NOMO-1 treated with DMSO at 0.1 percent for 48 hours (cell line): ENCODE measurements around the gene ECSIT.

ENCODE experiments used
- DNase-seq: peaks from one replicate; lab custom pipeline; 2025; ENCODE audit not compliant: unreplicated experiment; lab: John Stamatoyannopoulos, UW

ECSIT gene

DNA sequence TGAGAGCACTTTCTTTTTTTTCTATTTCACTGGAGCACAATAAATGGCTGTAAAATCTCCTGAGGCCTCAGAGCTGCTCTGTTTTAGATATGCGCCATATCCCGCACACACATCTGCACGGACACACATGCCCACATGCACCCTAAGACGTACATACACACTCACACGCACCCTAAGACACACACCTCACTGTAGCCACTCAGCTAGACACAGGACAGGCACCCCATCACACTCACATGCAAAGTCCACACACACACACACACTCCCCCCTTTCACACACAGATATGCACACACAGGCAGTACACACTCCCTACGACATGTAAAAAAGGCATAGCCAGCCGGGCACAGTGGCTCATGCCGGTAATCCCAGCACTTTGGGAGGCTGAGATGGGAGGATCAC, 21.3 kb upstream of the ECSIT start:
- DNase-seq, result no peak

DNA sequence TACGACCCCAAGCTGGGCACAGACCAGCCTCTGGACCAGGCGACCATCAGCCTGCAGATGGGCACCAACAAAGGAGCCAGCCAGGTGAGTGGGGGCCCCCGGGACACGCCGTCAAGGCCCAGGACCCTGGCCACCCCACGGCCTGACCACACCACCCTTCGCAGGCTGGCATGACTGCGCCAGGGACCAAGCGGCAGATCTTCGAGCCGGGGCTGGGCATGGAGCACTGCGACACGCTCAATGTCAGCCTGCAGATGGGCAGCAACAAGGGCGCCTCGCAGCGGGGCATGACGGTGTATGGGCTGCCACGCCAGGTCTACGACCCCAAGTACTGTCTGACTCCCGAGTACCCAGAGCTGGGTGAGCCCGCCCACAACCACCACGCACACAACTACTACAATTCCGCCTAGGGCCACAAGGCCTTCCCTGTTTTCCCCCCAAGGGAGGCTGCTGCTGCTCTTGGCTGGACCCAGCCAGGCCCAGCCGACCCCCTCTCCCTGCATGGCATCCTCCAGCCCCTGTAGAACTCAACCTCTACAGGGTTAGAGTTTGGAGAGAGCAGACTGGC, 20.5 kb upstream of the ECSIT start:
- DNase-seq, result no peak

DNA sequence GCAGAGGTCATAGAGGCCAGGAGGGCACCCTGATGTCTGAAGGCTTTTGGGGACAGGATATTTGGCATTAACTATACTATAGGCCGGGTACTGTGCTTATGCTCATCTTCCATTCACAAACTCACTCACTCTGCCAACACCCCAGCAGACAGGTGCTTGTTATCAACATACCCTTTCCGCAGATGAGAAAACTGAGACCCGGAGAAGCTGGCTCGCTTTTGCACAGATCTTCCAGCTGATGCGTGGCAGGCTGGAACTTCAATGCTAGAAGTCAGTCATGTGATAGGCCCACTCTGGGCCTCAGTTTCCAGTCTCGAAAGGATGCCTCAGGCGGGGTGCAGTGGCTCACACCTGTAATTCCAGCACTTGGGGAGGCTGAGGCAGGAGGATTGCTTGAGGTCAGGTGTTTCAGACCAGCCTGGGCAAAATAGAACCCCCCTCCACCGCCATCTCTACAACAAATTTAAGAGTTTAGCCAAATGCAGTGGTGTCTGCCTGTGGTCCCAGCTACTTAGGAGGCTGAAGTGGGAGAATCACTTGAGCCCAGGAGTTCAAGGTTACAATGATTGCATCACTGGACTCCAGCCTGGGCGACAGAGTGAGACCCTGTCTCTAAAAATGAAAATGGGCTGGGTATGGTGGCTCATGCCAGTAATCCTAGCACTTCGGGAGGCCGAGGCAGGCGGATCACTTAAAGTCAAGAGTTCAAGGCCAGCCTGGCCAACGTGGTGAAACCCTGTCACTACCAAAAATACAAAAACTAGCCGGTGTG, 19.2 kb upstream of the ECSIT start:
- no peak for DNase-seq

GRCh38 chr19:11541238-11541637, 12.3 kb upstream of the ECSIT start:
- DNase-seq, result no peak

DNA sequence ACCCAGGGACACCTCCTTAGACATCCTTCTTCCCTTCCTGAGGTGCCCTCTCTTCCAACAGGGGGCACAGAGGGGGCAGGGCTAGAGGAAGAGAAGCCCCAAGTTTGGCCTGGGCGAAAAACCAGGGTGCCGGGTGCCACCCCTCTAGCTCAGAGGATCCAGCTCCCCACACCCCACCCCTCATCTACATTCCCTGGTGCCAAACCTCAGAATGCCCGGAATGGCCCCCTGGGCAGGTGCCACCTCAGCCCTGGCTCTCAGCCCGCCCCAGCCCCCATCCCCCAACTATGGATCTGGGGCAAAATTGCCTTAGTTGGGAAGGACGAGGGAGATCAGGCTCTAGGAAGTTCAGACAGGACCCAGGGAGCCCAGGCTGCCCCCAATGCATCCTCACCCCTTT, 11.7 kb upstream of the ECSIT start:
- no peak for DNase-seq

- DNase-seq, result no peak
Measured at GRCh38 chr19:11539495-11540365, 10.8 kb upstream of the ECSIT start.

DNA sequence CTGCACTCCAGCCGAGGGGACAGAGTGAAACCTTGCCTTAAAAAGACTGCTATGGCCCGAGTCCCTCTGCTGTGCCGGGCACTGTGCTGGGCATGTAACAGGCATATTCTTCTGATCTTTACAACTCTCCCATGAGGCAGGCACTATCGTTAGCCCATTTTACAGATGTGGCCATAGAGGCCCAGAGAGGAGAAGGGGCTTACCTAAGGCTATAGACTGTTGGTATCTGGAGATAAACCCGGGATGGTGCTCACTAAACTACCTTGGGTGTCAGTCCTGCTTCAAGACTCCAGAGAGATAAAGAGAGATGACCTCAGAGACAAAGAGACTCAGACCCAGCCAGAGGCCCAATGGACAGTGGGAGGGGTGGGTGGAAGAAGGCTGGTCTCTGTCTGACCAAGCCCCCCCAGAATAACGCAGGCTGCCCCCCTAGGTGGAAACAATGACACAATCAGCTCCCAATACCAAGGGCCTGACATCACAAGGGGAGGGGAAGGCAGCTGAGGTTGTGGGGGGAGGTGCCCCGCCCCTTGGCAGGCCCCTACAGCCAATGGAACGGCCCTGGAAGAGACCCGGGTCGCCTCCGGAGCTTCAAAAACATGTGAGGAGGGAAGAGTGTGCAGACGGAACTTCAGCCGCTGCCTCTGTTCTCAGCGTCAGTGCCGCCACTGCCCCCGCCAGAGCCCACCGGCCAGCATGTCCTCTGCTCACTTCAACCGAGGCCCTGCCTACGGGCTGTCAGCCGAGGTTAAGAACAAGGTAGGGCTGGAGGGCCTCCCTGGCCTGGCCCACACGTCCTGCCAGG, 9.5 kb upstream of the ECSIT start, which contains the start of gene CNN1:
TSS of gene CNN1 (plus strand) at position 620 of the 805 bp plus-strand sequence. CDS start at position 697, 77 bp downstream.
- no peak for DNase-seq

DNA sequence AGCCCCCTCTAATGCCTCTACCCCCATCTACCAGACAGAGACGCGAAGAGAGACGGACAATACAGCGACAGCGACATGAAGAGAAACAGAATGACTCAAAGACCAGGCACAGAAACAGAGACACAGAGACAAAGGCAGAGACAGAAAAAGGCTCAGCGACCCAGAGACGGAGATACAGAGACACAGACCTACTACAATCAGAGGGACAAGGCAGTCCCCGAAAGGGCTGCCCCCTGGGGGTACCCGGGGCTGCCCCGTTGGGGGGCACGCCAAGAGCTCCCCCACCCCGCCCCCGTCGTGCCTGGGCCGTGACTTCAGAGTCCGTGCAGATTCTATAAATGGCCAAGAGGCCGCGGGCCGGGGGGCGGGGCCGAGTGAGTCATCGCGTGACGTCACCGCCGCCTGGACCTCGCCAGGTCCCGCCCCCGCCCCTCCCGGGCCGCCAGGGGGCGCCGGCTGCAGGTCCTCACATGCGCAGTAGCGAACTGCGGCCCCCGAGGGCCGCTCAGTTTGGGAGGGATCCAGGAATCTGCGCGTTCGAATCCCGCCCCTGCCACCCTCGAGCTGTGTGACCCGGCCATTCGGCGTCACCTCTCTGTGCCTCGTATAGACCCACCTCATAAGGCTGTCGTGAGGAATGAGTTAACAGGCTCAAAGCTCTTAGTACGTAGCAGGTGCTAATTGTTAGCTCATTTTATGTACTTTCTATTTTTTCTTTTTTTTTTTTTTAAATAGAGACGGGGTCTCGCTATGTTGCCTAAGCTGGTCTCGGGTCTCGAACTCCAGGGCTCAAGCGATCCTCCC, 7.1 kb upstream of the ECSIT start:
- peak; percentile 61 for DNase-seq

DNA sequence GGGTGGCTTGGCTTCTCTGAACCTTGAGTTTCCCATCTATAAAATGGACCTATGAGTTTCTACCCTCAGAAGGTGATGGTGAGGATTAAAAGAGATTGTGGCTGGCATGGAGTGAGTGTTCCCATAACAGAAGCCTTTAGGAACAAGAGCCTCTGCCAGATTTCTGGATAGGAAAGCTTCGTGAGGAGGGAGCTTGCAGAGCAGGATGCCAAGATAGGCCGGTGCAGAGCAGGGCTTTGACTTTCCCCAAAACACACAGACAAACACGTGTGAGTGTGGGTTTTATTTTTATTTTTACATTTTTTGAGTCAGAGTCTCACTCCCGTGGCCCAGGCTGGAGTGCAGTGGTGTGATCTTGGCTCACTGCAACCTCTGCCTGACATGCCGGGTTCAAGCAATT, 6.0 kb upstream of the ECSIT start:
- no peak for DNase-seq

- DNase-seq, result peak; percentile 29
Measured at GRCh38 chr19:11534538-11534937, 5.6 kb upstream of the ECSIT start.

DNA sequence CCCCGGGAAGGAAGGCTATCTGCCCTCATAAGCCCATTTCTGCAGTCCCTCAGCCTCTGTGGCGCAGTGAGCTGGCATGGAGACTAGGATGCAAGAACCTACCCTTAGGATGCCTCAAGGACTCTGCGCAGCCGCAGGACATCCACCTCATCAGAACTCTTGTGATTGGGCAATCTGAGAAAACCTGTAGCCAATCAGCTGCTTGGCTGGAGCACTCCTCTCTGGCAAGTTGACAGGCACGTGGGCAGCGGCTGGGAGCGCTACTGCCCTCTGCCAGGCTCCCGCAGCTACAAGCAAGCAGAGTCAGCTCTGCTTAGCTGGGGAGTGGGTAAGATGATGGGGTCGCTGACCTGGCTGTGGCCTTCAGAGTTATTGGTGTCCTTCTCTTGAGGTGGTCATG, 1.5 kb upstream of the ECSIT start:
- no peak for DNase-seq

GRCh38 chr19:11519138-11519537, 9.8 kb downstream of the ECSIT start:
- no peak for DNase-seq

DNA sequence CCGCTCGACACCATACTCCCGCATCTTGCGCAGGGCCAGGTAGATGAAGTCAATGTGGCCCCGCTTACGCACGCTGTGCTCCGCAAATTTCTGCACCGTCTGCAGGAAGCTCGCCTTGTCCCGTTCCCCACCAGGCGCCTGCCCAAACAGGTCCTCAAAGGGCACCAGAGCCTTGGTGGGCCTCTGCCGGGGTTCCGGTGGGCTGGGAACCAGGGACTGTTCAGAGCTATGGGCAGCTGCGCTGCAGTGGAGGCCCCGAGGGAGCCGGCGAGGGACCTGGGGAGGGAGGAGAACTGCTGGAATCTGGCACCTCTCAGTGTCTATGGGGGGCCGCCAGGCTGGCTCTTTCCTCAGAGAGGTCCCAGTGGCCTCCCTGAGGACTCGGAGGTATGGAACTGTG, 15.0 kb downstream of the ECSIT start:
- no peak for DNase-seq

GRCh38 chr19:11510444-11510843, 18.5 kb downstream of the ECSIT start:
- no peak for DNase-seq

DNA sequence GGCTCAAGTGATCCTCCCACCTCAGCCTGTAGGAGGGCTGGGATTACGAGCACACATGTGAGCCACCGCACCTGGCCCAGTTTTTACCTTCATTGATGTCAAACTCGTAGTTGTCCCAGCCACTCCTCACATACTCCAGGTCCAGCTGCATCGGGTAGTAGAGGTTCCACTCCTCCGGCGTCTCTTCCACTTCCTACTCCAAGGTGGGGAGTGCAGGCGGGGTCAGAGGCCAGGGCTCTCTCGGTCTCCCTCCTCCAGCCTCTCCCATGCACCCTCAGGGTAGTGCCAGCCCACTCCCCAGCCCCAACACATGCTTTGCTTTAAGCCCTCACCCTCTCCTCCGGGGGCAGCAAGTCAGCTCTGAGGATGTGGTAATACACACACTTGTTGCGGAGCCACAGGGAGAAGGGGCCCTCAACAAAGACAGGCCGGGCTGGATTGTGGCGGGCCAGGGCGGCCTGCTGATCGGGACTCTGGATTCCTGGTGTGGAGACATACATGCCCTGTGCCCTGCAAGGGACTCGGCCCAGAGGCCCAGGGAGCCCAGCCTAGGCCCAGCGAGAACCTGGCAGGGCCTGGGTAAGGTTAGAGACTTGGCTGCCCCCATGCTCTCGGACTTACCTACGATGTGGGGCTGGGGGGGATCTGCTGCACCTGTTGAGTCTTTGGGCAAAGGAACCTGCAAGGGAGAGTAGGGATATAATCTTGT, 21.4 kb downstream of the ECSIT start:
- DNase-seq, result no peak

DNA sequence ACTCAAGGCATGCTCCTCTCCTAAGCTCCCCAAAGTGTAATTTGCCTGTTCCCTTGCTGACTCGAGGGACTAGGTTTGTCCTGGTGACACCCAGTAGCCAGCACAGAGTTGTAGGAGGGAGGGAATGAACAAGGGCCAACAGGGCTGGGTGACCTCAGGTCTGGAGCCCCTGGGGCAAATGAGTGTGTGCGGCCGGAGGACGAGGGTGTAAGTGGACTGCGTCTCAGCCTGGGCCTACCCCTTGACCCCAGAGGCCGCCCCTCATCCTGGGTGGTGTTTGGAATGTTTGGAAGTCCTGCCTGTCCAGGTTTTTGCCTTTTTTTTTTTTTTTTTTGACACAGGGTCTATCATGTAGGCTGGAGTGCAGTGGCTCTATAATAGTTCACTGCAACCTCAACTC, 22.0 kb downstream of the ECSIT start:
- DNase-seq, result no peak

- no peak for DNase-seq
Measured at GRCh38 chr19:11506101-11506555, 22.8 kb downstream of the ECSIT start.

DNA sequence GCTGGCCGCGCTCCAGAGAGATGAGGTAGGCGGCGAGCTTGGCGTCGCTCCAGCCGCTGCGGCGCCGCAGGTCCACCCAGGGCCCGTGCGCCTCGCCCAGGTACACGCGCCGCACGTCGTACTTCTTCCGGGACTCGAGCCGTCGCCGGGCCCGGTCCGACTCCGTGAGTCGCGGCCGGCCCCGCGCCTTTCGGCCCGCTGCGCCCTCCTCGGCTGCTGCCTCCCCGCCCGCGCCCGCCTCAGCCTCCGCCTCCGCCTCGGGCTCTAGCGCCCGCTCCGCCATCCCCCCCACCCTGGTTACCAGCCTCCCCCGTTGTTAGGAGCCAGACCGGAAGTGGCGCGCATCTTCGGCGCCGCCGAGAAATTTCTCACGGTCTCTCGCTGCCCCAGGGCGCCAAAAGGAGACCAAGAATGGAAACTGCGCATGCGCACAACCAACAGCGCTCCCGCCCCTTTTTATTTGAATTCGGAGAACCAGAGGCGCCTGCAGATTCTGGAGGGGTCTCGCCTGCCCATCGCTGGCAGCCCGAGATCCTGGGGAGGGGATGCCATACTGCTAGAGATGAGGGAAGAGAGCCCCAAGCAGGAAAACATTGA, 23.3 kb downstream of the ECSIT start, which contains the start of gene ZNF653:
TSS of gene ZNF653 (minus strand) at position 336 of the 597 bp plus-strand sequence. CDS start at position 283, 53 bp downstream.
- DNase-seq, result peak; percentile 87

DNA sequence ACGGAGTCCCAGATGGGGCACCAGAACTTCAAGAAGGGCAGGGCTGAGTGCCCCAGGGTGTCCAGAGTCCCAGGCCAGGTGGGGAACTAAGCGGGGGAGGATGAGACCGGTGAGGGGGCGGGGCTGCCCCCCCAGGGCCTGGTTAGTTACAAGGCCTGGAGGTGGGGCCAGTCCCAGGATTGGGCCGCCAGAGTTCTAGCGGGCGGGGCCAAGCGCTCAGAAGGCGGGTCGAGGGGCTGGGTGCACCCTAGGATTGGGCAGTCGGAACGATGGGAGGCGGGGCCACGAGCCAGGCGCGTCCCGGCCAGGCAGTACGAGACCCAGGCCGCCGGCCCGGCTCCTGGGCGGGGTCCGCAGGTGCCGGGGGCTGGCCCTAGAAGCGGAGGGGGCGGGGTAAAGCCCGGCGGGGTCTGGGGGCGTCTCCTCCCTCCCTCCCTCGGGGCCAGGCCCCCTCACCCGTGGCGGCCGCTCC, 23.9 kb downstream of the ECSIT start:
- DNase-seq, result peak; percentile 88
